ENCODE data around the gene MCRIP1. TPM values are rescaled to one million over a fixed set of nuclear protein-coding genes. Genes with fewer than 3 reads are reported as not detected.

The MCRIP1 gene
- total RNA-seq, 1 experiment from 2014 or later: 126 TPM

DNA sequence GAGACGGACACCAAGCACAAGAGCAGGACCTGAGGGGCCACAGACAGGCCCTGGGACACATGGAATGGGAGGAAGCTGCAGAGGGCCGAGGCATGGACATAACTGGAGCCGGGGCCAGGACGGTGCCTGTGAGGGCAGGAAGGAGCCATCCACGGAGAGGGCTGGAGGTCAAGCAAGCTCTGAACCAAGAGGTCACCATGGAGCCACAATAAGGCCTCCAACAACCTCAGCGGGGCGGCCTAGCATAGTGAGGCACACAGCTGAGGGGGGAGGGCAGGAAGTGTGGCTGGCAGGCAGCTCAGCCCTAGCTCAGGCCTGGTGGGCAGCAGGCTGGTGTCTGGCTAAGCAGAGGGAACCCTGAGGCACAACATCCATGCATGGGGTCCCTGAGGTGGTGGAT, 4.4 kb downstream of the MCRIP1 start:
- ChIA-PET POLR2A (no interaction called here), CTCF (interaction anchor here (0.7 to 2.1 kb wide), 5 partner anchors 12 to 117 kb away, joined by 3 to 6 read pairs (median 3); no protein-coding TSS in a partner anchor)
- no peak overlapping the region for H3K4me3 Mint-ChIP-seq
- DNase-seq (ENCODE audit: low spot score) (no peak), ATAC-seq (no peak)
- peak overlapping the region; percentile 69 for H3K27ac Mint-ChIP-seq
- H3K4me1 Mint-ChIP-seq: peaks cover 17% of the 10 kb centered on the region
- H3K27me3 Mint-ChIP-seq (ENCODE audit: low read depth): no peaks in the 10 kb centered on the region
- no peaks in the 10 kb centered on the region for H3K36me3 Mint-ChIP-seq
- no peaks in the 10 kb centered on the region for H3K9me3 Mint-ChIP-seq
- no peak for TF ChIP-seq EMX1 (CRISPR knock-in tag; IDR thresholded peaks at IDR 0.05)
- TF ChIP-seq, protein P1, sequence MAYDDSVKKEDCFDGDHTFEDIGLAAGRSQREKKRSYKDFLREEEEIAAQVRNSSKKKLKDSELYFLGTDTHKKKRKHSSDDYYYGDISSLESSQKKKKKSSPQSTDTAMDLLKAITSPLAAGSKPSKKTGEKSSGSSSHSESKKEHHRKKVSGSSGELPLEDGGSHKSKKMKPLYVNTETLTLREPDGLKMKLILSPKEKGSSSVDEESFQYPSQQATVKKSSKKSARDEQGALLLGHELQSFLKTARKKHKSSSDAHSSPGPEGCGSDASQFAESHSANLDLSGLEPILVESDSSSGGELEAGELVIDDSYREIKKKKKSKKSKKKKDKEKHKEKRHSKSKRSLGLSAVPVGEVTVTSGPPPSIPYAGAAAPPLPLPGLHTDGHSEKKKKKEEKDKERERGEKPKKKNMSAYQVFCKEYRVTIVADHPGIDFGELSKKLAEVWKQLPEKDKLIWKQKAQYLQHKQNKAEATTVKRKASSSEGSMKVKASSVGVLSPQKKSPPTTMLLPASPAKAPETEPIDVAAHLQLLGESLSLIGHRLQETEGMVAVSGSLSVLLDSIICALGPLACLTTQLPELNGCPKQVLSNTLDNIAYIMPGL (CRISPR knock-in tag; IDR thresholded peaks at IDR 0.05): no peak
- TF ChIP-seq, protein P2, sequence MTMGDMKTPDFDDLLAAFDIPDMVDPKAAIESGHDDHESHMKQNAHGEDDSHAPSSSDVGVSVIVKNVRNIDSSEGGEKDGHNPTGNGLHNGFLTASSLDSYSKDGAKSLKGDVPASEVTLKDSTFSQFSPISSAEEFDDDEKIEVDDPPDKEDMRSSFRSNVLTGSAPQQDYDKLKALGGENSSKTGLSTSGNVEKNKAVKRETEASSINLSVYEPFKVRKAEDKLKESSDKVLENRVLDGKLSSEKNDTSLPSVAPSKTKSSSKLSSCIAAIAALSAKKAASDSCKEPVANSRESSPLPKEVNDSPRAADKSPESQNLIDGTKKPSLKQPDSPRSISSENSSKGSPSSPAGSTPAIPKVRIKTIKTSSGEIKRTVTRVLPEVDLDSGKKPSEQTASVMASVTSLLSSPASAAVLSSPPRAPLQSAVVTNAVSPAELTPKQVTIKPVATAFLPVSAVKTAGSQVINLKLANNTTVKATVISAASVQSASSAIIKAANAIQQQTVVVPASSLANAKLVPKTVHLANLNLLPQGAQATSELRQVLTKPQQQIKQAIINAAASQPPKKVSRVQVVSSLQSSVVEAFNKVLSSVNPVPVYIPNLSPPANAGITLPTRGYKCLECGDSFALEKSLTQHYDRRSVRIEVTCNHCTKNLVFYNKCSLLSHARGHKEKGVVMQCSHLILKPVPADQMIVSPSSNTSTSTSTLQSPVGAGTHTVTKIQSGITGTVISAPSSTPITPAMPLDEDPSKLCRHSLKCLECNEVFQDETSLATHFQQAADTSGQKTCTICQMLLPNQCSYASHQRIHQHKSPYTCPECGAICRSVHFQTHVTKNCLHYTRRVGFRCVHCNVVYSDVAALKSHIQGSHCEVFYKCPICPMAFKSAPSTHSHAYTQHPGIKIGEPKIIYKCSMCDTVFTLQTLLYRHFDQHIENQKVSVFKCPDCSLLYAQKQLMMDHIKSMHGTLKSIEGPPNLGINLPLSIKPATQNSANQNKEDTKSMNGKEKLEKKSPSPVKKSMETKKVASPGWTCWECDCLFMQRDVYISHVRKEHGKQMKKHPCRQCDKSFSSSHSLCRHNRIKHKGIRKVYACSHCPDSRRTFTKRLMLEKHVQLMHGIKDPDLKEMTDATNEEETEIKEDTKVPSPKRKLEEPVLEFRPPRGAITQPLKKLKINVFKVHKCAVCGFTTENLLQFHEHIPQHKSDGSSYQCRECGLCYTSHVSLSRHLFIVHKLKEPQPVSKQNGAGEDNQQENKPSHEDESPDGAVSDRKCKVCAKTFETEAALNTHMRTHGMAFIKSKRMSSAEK (CRISPR knock-in tag; IDR thresholded peaks at IDR 0.05; ENCODE audit: borderline replicate concordance): no peak

DNA sequence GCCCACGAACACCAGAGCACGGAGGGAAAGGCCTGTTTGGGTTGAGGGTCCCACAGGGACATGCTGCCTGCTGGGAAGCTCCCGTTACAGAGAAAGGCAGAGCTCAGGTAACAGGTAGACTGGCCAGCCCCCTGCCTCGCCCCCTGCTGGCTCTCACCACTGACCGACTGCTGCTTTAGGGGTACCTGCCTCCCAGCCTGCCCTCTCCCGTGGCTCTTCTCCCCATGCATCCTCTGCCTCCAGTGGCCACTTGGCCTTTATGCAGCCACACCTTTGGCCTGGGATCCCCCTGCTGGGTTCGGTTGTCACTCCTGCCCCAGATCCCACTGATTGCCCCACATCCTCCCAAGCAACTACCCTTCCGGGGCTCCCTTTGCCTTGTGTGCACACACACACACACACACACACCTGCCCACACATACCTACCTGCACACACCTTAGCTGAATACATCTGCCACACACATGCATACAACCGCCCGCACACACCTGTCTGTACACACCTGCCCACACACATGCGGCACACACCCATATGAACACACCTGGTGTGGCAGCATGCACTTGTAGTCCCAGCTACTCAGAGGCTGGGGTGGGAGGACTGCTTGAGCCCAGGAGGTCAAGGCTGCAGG, 7.1 kb downstream of the MCRIP1 start:
- H3K36me3 Mint-ChIP-seq: no peaks in the 10 kb centered on the region
- DNase-seq (ENCODE audit: low spot score) (peak; percentile 45), ATAC-seq (peak; percentile 29; the same call in 1 of the 2 replicates)
- no peaks in the 10 kb centered on the region for H3K27me3 Mint-ChIP-seq (ENCODE audit: low read depth)
- no peak overlapping the region for H3K4me3 Mint-ChIP-seq
- H3K4me1 Mint-ChIP-seq: peaks cover 9% of the 10 kb centered on the region
- no peaks in the 10 kb centered on the region for H3K9me3 Mint-ChIP-seq
- ChIA-PET CTCF (interaction anchor here (0.6 to 2.2 kb wide), 14 partner anchors 10 to 212 kb away, joined by 3 to 7 read pairs (median 3); partner anchors contain the start of genes CENPX, DCXR and NOTUM), POLR2A (interaction anchor here (1.1 kb wide), 1 partner anchor 15 kb away, joined by 3 read pairs; no protein-coding TSS in a partner anchor)
- peak overlapping the region; percentile 71 for H3K27ac Mint-ChIP-seq
- TF ChIP-seq ZNF423 (CRISPR knock-in tag; IDR thresholded peaks at IDR 0.05): peak; percentile 86
- TF ChIP-seq, protein P2 (CRISPR knock-in tag; IDR thresholded peaks at IDR 0.05; ENCODE audit: borderline replicate concordance): no peak

DNA sequence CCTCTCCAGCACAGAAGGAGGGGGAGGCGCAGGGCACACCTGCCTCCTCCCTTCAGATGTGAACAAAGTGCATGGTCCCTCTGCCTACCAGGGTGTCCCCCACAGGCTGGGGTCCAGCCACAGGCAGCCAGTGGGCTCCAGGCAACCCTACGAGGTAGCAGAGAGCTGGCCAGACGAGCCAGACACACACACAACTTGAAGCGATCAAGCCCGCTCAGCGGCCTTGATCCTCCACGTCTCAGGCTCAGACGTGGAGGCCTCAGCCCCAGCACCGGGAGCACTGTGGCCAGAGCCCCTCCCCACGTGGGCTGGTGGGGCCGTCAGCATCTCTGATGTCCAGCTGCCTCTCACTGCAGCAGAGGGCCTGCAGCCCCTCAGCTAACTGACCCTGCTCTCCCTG, 8.5 kb downstream of the MCRIP1 start:
- POLR2A ChIA-PET: no interaction called here
- Mint-ChIP-seq H3K4me3 (no peak overlapping the region), H3K27me3 (ENCODE audit: low read depth) (no peaks in the 10 kb centered on the region), H3K36me3 (no peaks in the 10 kb centered on the region), H3K27ac (no peak overlapping the region), H3K4me1 (peaks cover 9% of the 10 kb centered on the region), H3K9me3 (no peaks in the 10 kb centered on the region)
- DNase-seq (ENCODE audit: low spot score) (no peak), ATAC-seq (no peak)
- CTCF ChIA-PET: interaction anchor here (1.1 to 2.2 kb wide), 6 partner anchors 9 to 213 kb away, joined by 3 to 7 read pairs (median 4); partner anchors contain the start of gene DCXR
- TF ChIP-seq ZNF232 (CRISPR knock-in tag; IDR thresholded peaks at IDR 0.05) (no peak), OVOL2 (CRISPR knock-in tag; IDR thresholded peaks at IDR 0.05; ENCODE audit: borderline replicate concordance) (no peak), FOXK1 (CRISPR knock-in tag; IDR thresholded peaks at IDR 0.05) (no peak), ZNF423 (CRISPR knock-in tag; IDR thresholded peaks at IDR 0.05) (no peak), JUN (CRISPR knock-in tag; IDR thresholded peaks at IDR 0.05) (no peak), EMX1 (CRISPR knock-in tag; IDR thresholded peaks at IDR 0.05) (no peak), ETV6 (CRISPR knock-in tag; IDR thresholded peaks at IDR 0.05) (no peak)
- TF ChIP-seq, protein P3, sequence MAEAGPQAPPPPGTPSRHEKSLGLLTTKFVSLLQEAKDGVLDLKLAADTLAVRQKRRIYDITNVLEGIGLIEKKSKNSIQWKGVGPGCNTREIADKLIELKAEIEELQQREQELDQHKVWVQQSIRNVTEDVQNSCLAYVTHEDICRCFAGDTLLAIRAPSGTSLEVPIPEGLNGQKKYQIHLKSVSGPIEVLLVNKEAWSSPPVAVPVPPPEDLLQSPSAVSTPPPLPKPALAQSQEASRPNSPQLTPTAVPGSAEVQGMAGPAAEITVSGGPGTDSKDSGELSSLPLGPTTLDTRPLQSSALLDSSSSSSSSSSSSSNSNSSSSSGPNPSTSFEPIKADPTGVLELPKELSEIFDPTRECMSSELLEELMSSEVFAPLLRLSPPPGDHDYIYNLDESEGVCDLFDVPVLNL (CRISPR knock-in tag; IDR thresholded peaks at IDR 0.05; ENCODE audit: borderline replicate concordance, low read depth): no peak
- TF ChIP-seq, protein P4, sequence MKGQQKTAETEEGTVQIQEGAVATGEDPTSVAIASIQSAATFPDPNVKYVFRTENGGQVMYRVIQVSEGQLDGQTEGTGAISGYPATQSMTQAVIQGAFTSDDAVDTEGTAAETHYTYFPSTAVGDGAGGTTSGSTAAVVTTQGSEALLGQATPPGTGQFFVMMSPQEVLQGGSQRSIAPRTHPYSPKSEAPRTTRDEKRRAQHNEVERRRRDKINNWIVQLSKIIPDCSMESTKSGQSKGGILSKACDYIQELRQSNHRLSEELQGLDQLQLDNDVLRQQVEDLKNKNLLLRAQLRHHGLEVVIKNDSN (CRISPR knock-in tag; IDR thresholded peaks at IDR 0.05): no peak
- TF ChIP-seq, protein P5, sequence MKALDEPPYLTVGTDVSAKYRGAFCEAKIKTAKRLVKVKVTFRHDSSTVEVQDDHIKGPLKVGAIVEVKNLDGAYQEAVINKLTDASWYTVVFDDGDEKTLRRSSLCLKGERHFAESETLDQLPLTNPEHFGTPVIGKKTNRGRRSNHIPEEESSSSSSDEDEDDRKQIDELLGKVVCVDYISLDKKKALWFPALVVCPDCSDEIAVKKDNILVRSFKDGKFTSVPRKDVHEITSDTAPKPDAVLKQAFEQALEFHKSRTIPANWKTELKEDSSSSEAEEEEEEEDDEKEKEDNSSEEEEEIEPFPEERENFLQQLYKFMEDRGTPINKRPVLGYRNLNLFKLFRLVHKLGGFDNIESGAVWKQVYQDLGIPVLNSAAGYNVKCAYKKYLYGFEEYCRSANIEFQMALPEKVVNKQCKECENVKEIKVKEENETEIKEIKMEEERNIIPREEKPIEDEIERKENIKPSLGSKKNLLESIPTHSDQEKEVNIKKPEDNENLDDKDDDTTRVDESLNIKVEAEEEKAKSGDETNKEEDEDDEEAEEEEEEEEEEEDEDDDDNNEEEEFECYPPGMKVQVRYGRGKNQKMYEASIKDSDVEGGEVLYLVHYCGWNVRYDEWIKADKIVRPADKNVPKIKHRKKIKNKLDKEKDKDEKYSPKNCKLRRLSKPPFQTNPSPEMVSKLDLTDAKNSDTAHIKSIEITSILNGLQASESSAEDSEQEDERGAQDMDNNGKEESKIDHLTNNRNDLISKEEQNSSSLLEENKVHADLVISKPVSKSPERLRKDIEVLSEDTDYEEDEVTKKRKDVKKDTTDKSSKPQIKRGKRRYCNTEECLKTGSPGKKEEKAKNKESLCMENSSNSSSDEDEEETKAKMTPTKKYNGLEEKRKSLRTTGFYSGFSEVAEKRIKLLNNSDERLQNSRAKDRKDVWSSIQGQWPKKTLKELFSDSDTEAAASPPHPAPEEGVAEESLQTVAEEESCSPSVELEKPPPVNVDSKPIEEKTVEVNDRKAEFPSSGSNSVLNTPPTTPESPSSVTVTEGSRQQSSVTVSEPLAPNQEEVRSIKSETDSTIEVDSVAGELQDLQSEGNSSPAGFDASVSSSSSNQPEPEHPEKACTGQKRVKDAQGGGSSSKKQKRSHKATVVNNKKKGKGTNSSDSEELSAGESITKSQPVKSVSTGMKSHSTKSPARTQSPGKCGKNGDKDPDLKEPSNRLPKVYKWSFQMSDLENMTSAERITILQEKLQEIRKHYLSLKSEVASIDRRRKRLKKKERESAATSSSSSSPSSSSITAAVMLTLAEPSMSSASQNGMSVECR (CRISPR knock-in tag; IDR thresholded peaks at IDR 0.05; ENCODE audit: borderline replicate concordance): no peak
